GM19455 (cell line): Measurements from ENCODE around the gene SMIM44.
"Not testable (repeated sequence)": the region's sequence is repeated elsewhere in the genome, so short reads cannot be mapped to it uniquely, and the experiment has no call there.

ENCODE experiments used
- ATAC-seq: cut with Tn5 transposase; IDR thresholded peaks from one replicate; pipeline ENCODE4 v1.9.1; 2021; ENCODE audit not compliant: unreplicated experiment

SMIM44 gene

DNA sequence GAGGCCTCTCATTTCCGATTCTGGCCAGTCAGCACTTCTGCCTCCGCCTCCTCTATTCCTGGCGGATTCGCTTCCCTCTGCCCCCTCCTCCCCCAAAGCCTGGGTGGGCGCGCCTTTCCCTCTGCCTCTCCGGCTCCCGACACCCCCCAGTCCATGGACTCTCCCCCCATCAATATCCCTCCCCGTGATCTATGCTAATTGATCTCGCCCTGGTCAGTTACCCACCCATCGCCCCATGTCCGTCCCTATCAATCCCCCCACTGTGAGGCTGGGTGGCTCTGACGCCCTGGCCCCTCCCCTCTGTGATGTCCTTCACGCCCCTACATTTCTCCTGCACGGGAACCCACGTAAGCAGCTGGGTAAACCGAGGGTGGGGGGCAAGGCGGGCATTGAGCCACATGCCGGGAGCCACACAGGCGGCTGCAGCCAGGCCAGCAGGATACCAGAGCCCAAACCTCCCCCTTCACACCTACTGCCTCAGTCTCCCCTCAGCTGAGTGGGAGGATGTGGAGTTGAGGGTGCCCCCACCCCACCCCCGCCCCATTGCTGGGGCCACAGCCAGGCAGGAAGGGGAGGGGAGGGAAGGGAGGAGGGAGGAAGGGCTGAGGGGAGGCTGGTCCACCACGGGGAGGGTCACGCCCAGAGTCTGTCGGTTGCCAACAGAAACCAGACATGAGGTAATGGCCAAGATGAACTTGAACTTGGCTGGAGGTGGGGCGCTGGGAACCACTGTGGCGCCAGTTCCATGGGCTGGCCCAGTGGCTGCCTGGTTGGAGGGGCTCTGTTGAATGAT is 24.0 kb downstream of the SMIM44 start:
- no peak for ATAC-seq

DNA sequence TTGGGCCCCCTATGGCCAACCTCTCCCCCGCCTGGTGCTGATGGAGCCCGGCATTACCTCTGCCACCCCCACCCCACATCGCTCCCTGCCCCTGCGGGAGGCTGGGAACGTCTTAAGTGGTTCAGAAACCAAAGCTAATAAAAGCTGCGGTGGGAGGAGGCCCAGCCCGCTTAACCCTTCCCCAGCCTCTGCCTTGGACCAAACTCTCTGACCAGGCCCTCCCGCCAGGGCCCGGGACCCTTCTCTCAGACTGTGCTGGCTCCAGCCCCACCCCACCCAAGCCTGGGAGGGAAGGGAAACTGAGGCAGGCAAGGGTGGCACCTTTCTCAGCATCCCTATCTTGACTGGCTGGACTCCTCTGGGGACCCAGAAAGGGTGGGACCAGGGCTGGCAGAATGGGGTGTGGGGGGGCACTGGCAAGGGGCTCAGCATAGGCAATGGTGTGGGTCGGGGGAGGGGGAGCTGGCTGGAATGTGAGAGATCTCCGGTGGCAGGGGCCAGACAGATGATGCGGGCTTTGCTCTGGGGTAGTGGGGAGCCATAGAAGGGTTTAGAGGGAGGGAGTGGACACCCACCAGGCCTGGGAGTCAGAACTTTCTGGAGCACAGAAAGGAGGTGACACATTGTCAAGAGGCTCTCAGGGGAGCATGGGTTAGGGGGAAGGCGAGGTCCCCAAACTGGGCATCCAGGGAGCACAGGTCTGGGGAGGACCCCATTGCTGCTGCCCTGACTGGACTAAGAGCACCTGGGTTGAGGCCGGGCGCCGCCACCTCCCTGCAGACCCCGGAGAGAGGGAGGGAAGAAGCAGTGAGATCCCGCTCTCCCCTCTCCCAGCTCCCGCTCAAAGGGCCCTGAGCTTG is 24.8 kb downstream of the SMIM44 start:
- no peak for ATAC-seq

GRCh38 chr19:3457528-3458228 is 25.6 kb downstream of the SMIM44 start:
- ATAC-seq, result no peak

GRCh38 chr19:3456925-3457527 is 26.2 kb downstream of the SMIM44 start:
- ATAC-seq, result no peak

- ATAC-seq, result no peak
These were observed 27.2 kb downstream of the SMIM44 start for GRCh38 chr19:3455960-3456601.

- ATAC-seq, result no peak
These were observed 27.8 kb downstream of the SMIM44 start for GRCh38 chr19:3455393-3455955.

DNA sequence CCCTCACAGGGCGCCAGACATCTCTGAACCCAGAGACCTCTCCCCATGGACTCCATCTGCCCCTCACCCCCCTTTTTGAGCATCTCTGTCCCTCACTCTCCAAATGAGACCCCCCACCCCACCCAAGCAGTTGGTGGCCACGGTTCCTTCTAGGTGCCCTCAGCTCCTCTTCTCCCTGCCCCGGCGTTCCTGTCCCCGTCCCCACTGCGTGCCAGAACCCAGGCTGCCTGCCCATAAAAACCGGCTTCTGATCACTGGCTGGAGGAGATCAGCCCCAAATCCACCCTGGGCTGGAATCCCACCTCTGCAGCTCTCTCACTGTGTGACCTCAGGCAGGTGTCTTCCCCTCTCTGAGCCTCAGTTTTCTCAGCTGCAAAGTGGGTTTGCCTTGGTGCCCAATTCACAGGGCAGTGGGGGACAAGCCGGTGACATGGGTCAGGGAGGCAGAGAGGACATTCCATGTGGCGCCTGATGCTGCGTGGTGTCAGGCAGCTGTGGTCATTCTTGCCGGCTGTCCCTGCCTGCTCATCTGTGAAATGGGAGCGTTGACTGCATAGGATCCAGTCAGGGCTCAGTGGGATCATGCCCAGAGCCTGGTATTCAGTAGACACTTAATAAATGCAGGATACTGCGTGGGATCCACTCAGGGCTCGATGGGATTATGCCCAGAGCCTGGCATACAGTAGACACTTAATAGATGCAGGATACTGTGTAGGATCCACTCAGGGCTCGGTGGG is 28.4 kb downstream of the SMIM44 start:
- no peak for ATAC-seq

- ATAC-seq, result no peak
These were observed 29.4 kb downstream of the SMIM44 start for GRCh38 chr19:3453840-3454239.

- ATAC-seq, result not testable (repeated sequence)
These were observed 30.4 kb downstream of the SMIM44 start for GRCh38 chr19:3452942-3453214.

- ATAC-seq, result no peak
These were observed 30.9 kb downstream of the SMIM44 start for GRCh38 chr19:3452171-3452941.

GRCh38 chr19:3451451-3451866 is 31.8 kb downstream of the SMIM44 start:
- ATAC-seq, result no peak

- ATAC-seq, result no peak
These were observed 32.3 kb downstream of the SMIM44 start for GRCh38 chr19:3450796-3451411.

- no peak for ATAC-seq
These were observed 34.5 kb downstream of the SMIM44 start for GRCh38 chr19:3448616-3449334.

GRCh38 chr19:3446657-3447056 is 36.6 kb downstream of the SMIM44 start:
- not testable (repeated sequence) for ATAC-seq

- ATAC-seq, result no peak
These were observed 38.5 kb downstream of the SMIM44 start for GRCh38 chr19:3444695-3445234.

GRCh38 chr19:3443840-3444694 is 39.2 kb downstream of the SMIM44 start:
- ATAC-seq, result no peak
